PC-9 (cell line): Measurements from ENCODE around the gene SMC4.

ENCODE experiments used
- EZH2 ChIP-seq: fragments of 200-600 bp; sonication (generic); IDR thresholded peaks from 2 replicates; pipeline ENCODE4 v1.8.0; 2017; ENCODE audit warnings: antibody characterized with exemption, low read depth
- TF ChIP-seq, protein P1 (sequence below): fragments of 200-600 bp; sonication (generic); conservative IDR thresholded peaks from 2 replicates; pipeline ENCODE4 v1.6.1; 2017; ENCODE audit warnings: mixed run types, antibody characterized with exemption, mild to moderate bottlenecking, moderate library complexity

DNA sequence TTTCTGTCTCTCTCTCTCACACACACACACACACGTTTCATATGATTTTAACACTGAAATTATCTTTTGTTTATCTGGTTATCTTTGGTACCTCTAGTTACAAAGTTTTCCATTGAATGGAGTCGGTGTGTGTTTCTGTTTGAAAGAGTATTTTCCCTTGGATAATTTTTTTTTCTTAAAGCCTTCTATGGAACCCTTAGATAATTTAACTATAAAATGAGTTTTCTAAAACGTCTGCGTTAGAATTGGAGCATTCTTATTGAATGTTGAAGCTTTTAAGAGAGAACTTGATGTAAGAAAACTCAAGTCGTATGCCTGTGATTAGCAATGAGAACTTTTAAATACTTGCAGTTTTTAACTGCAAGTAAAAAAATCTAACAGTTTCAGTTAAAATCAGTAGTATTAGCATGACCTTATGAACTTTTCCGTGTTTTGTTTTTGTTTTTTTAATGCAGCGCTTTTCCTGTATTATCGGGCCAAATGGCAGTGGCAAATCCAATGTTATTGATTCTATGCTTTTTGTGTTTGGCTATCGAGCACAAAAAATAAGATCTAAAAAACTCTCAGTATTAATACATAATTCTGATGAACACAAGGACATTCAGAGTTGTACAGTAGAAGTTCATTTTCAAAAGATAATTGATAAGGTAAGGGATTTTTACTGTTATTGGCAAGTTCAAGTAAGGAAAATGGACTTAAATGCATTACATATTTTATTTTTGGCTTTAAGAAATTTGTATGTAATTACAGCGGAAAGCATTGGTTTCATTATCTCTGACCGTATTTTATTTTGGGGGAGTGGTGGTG lies 3.0 kb downstream of the SMC4 start:
- TF ChIP-seq, protein P1, sequence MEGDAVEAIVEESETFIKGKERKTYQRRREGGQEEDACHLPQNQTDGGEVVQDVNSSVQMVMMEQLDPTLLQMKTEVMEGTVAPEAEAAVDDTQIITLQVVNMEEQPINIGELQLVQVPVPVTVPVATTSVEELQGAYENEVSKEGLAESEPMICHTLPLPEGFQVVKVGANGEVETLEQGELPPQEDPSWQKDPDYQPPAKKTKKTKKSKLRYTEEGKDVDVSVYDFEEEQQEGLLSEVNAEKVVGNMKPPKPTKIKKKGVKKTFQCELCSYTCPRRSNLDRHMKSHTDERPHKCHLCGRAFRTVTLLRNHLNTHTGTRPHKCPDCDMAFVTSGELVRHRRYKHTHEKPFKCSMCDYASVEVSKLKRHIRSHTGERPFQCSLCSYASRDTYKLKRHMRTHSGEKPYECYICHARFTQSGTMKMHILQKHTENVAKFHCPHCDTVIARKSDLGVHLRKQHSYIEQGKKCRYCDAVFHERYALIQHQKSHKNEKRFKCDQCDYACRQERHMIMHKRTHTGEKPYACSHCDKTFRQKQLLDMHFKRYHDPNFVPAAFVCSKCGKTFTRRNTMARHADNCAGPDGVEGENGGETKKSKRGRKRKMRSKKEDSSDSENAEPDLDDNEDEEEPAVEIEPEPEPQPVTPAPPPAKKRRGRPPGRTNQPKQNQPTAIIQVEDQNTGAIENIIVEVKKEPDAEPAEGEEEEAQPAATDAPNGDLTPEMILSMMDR: no peak
- no peak for TF ChIP-seq EZH2
